Cardiac muscle cell (in vitro differentiated cells and primary cell): ENCODE results near the gene HUWE1. TPM values are rescaled to one million over a fixed set of nuclear protein-coding genes. Genes with fewer than 3 reads are reported as not detected.
A peak's percentile ranks its signal among the peaks of the same experiment; 100 is the strongest.

ENCODE experiments used
- DNase-seq, 2 donors: peaks; one replicate each; pipeline versions ENCODE4 v3.0.0 to v3.0.0-alpha.2; 2010 to 2017; ENCODE audit warnings: low read depth in 1 of 2, low spot score in 1 of 2
- H3K27ac ChIP-seq: fragments of 200-600 bp; sonication (generic); 2 replicates; pipeline ENCODE4 v1.5.1; 2016
- H3K27me3 ChIP-seq: fragments of 200-600 bp; sonication (generic); 2 replicates; pipeline ENCODE4 v1.6.0; 2016; ENCODE audit warnings: control low read depth
- H3K36me3 ChIP-seq: fragments of 200-600 bp; sonication (generic); 2 replicates; pipeline ENCODE4 v1.5.1; 2016; ENCODE audit warnings: control low read depth
- H3K4me1 ChIP-seq: fragments of 200-600 bp; sonication (generic); 2 replicates; pipeline ENCODE4 v1.8.1; 2017; ENCODE audit warnings: low read depth, mild to moderate bottlenecking, mixed run types
- H3K4me3 ChIP-seq: fragments of 200-600 bp; sonication (generic); 2 replicates; pipeline ENCODE4 v1.5.1; 2016; ENCODE audit warnings: mild to moderate bottlenecking
- H3K9me3 ChIP-seq: fragments of 200-600 bp; sonication (generic); 2 replicates; pipeline ENCODE4 v1.5.1; 2017; ENCODE audit warnings: low read depth, mild to moderate bottlenecking, control low read depth
- polyA plus RNA-seq: library from polyadenylated mRNA; unstranded; fragments of >200 nt; fragmentation: Nextera tagmentation; extraction: Ambion mirVana; gene quantifications from 2 replicates; pipeline ENCODE4 v1.2.1, GENCODE V29; 2016
- total RNA-seq: library from RNA; depleted of rRNA; stranded (reverse); fragments of >200 nt; gene quantifications from 2 replicates; pipeline ENCODE4 v1.2.3, GENCODE V29; 2016
- TF ChIP-seq, protein P1 (sequence below): IDR thresholded peaks from 2 replicates; pipeline ENCODE4 v1.5.1; 2012; ENCODE audit warnings: low read depth, mild to moderate bottlenecking, low read length

The HUWE1 gene, protein sequence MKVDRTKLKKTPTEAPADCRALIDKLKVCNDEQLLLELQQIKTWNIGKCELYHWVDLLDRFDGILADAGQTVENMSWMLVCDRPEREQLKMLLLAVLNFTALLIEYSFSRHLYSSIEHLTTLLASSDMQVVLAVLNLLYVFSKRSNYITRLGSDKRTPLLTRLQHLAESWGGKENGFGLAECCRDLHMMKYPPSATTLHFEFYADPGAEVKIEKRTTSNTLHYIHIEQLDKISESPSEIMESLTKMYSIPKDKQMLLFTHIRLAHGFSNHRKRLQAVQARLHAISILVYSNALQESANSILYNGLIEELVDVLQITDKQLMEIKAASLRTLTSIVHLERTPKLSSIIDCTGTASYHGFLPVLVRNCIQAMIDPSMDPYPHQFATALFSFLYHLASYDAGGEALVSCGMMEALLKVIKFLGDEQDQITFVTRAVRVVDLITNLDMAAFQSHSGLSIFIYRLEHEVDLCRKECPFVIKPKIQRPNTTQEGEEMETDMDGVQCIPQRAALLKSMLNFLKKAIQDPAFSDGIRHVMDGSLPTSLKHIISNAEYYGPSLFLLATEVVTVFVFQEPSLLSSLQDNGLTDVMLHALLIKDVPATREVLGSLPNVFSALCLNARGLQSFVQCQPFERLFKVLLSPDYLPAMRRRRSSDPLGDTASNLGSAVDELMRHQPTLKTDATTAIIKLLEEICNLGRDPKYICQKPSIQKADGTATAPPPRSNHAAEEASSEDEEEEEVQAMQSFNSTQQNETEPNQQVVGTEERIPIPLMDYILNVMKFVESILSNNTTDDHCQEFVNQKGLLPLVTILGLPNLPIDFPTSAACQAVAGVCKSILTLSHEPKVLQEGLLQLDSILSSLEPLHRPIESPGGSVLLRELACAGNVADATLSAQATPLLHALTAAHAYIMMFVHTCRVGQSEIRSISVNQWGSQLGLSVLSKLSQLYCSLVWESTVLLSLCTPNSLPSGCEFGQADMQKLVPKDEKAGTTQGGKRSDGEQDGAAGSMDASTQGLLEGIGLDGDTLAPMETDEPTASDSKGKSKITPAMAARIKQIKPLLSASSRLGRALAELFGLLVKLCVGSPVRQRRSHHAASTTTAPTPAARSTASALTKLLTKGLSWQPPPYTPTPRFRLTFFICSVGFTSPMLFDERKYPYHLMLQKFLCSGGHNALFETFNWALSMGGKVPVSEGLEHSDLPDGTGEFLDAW (N-terminal part only)
- total RNA-seq (105 and 163 TPM in 2 replicates), polyA plus RNA-seq (56.0 and 72.3 TPM in 2 replicates)

DNA sequence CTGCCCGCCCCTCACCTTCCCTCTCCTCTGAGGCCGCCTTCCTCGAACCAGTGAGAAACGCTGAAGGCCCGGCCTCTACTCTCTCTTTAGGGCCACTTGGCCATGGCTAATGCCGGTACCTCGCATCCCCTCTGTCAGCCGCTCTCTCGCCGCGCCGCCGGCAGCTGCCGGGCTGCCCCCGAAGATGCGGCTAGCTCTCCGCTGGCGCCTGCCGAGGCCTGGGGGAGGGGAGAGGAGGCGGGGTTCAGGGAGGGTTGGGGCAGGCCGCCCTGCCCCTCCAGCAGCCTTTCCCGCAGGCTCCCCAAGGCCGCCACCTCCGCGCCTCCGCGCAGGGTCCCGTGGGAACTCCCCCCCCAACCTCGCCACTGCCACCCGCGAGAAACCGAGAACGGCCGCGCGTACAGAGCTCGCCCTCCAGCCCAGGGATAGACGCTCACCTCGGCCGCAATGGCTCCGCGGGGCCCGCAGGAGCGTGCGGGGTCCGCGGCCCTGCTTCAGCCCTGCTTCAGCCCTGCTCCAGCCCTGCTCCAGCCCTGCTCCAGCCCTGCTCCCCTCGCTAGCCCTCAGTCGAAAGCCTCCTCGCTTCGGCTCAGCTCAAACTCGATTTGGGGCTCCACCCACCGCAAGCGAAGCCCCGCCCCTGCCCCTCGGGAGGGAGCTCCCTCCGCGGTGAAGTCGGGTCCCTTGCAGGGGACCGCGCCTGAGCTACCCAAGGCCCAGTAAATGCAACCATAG, at the start of gene HUWE1:
Gene HUWE1 (minus strand): TSS at position 569 of the 735 bp plus-strand sequence. CDS start 32,612 bp downstream, outside the sequence.
- H3K27ac ChIP-seq, result peak within 1 kb of the TSS; percentile 92
- DNase-seq, result peak; percentile 76 to 82
- no peaks in the 10 kb centered on the region for H3K36me3 ChIP-seq
- TF ChIP-seq, protein P1, sequence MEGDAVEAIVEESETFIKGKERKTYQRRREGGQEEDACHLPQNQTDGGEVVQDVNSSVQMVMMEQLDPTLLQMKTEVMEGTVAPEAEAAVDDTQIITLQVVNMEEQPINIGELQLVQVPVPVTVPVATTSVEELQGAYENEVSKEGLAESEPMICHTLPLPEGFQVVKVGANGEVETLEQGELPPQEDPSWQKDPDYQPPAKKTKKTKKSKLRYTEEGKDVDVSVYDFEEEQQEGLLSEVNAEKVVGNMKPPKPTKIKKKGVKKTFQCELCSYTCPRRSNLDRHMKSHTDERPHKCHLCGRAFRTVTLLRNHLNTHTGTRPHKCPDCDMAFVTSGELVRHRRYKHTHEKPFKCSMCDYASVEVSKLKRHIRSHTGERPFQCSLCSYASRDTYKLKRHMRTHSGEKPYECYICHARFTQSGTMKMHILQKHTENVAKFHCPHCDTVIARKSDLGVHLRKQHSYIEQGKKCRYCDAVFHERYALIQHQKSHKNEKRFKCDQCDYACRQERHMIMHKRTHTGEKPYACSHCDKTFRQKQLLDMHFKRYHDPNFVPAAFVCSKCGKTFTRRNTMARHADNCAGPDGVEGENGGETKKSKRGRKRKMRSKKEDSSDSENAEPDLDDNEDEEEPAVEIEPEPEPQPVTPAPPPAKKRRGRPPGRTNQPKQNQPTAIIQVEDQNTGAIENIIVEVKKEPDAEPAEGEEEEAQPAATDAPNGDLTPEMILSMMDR, result no peak
- no peaks in the 10 kb centered on the region for H3K4me1 ChIP-seq
- H3K9me3 ChIP-seq, result no peaks in the 10 kb centered on the region
- H3K27me3 ChIP-seq, result no peaks in the 10 kb centered on the region
- peak within 1 kb of the TSS; percentile 63 for H3K4me3 ChIP-seq

DNA sequence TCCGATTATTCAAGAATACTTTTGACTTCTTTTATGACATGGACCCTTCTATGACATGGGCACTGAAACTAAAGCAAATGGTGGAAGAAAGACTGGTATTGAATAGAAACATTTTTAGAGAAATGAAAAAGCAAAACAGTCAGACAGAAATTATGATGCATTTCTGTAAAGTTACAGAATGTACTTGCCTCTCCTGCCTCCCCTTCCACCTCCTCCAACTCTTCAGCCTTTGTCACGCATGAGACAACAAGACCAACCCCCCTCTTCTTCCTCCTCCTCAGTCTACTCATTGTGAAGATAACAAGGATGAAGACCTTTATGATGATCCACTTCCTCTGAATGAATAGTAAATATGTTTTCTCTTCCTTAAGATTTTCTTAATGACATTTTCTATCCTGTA, 46.3 kb upstream of the HUWE1 start:
- Histone ChIP-seq H3K27me3 (no peaks in the 10 kb centered on the region), H3K36me3 (no peaks in the 10 kb centered on the region), H3K4me1 (no peaks in the 10 kb centered on the region), H3K4me3 (no peak overlapping the region), H3K27ac (no peak overlapping the region), H3K9me3 (no peaks in the 10 kb centered on the region)
- DNase-seq, result no peak
- TF ChIP-seq, protein P1, result no peak

DNA sequence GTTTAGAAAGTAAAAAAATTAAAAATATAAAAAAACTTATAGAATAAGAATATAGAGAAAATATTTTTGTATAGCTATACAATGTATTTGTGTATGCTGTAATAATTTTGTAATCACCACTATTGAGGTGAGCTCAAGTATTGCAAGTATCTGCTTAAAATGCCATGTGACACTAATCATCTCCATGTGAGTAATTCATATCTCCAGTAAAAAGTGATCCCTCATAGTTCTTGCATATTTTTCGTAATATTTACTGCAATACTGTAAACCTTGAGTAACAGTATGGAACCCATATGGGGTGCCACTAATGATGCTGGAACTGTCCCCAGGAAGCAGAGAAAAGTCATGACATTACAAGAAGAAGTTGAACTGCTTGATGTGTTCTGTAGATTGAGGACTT, 43.2 kb upstream of the HUWE1 start:
- Histone ChIP-seq H3K4me1 (no peaks in the 10 kb centered on the region), H3K4me3 (no peak overlapping the region), H3K36me3 (no peaks in the 10 kb centered on the region), H3K27ac (no peak overlapping the region), H3K27me3 (no peaks in the 10 kb centered on the region), H3K9me3 (no peaks in the 10 kb centered on the region)
- TF ChIP-seq, protein P1, result no peak
- DNase-seq, result peak in 1 of 2 donors; percentile 11

DNA sequence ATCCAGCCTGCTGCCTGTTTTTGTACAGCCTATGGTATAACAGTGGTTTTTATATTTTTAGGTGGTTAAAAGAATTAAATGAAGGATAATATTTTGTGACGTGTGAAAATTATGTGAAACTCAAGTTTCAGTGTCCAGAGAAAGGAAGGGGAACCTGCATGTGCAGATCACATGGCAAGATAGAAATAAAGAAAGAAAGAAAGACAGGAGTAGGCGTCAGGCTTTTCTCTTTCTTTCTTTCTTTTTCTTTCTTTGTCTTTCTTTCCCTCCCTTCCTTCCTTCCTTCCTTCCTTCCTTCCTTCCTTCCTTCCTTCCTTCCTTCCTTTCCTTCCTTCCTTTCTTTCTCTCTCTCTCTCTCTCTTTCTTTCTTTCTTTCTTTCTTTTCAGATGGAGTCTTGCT, 42.0 kb upstream of the HUWE1 start:
- Histone ChIP-seq H3K36me3 (no peaks in the 10 kb centered on the region), H3K27me3 (no peaks in the 10 kb centered on the region), H3K27ac (no peak overlapping the region), H3K4me1 (no peaks in the 10 kb centered on the region), H3K9me3 (no peaks in the 10 kb centered on the region), H3K4me3 (no peak overlapping the region)
- TF ChIP-seq, protein P1, result no peak
- no peak for DNase-seq
